ENCODE data around the gene MRPL37. TPM values are rescaled to one million over a fixed set of nuclear protein-coding genes. Genes with fewer than 3 reads are reported as not detected.

MRPL37 gene
- total RNA-seq, 1 experiment from 2014 or later, result 138 TPM

- POLR2A ChIA-PET, result no interaction called here
- DNase-seq (ENCODE audit: low read depth, low spot score) (no peak), ATAC-seq (no peak)
- H3K36me3 ChIP-seq (ENCODE audit: control insufficient read depth, insufficient read depth, low read length), result no peaks in the 10 kb centered on the region
- H3K27me3 ChIP-seq (ENCODE audit: control insufficient read depth, insufficient read depth, low read length), result no peaks in the 10 kb centered on the region
- CTCF ChIA-PET, result no interaction called here
- in situ Hi-C loops (cut with HindIII; ENCODE audit: low pct_unique_long_range_greater_than_20kb, low sequenced_read_pairs) (no loop called here), intact Hi-C loops (cut with micrococcal nuclease; ENCODE audit: unreplicated experiment) (no loop called here)
- H3K27ac ChIP-seq (ENCODE audit: low read length), result no peak overlapping the region
- no peaks in the 10 kb centered on the region for H3K9me3 ChIP-seq (ENCODE audit: control insufficient read depth, insufficient read depth, low read depth, low read length)
- TF ChIP-seq REST (IDR thresholded peaks at IDR 0.05; ENCODE audit: insufficient read depth in 1 of 2, low read depth in 2 of 2, low read length in 1 of 2), result no peak
- no peak for TF ChIP-seq CTCF (IDR thresholded peaks at IDR 0.05)
- TF ChIP-seq SIN3A (IDR thresholded peaks at IDR 0.05; ENCODE audit: borderline replicate concordance, insufficient read depth, low read depth, low read length), result no peak
- no peak for TF ChIP-seq TCF7L2 (IDR thresholded peaks at IDR 0.05; ENCODE audit: low read depth, low read length)
- no peak for TF ChIP-seq POLR2AphosphoS5 (IDR thresholded peaks at IDR 0.05; ENCODE audit: low read depth, low read length)
- no peak overlapping the region for H3K4me3 ChIP-seq (ENCODE audit: low read depth in 2 of 2, low read length in 2 of 2)
- H3K4me1 ChIP-seq (ENCODE audit: control insufficient read depth, insufficient read depth, low read length), result no peaks in the 10 kb centered on the region
- BruUV-seq (replicated peaks), result no TSS peak
Measured at GRCh38 chr1:54156201-54156600, 43.8 kb upstream of the MRPL37 start.

GRCh38 chr1:54156986-54157385 is 43.0 kb upstream of the MRPL37 start:
- ATAC-seq, result no peak
- in situ Hi-C loops (cut with HindIII; ENCODE audit: low pct_unique_long_range_greater_than_20kb, low sequenced_read_pairs) (no loop called here), intact Hi-C loops (cut with micrococcal nuclease; ENCODE audit: unreplicated experiment) (no loop called here)
- ChIA-PET CTCF (no interaction called here), POLR2A (no interaction called here)
- no peaks in the 10 kb centered on the region for H3K4me1 ChIP-seq (ENCODE audit: control insufficient read depth, insufficient read depth, low read length)
- no peaks in the 10 kb centered on the region for H3K9me3 ChIP-seq (ENCODE audit: control insufficient read depth, insufficient read depth, low read depth, low read length)
- H3K27me3 ChIP-seq (ENCODE audit: control insufficient read depth, insufficient read depth, low read length), result no peaks in the 10 kb centered on the region
- no peak overlapping the region for H3K27ac ChIP-seq (ENCODE audit: low read length)
- DNase-seq (ENCODE audit: low read depth, low spot score), result no peak
- H3K36me3 ChIP-seq (ENCODE audit: control insufficient read depth, insufficient read depth, low read length), result no peaks in the 10 kb centered on the region
- no peak overlapping the region for H3K4me3 ChIP-seq (ENCODE audit: low read depth in 2 of 2, low read length in 2 of 2)
- no TSS peak for BruUV-seq (replicated peaks)
- TF ChIP-seq TCF7L2 (IDR thresholded peaks at IDR 0.05; ENCODE audit: low read depth, low read length), result no peak
- TF ChIP-seq REST (IDR thresholded peaks at IDR 0.05; ENCODE audit: insufficient read depth in 1 of 2, low read depth in 2 of 2, low read length in 1 of 2), result no peak
- no peak for TF ChIP-seq POLR2AphosphoS5 (IDR thresholded peaks at IDR 0.05; ENCODE audit: low read depth, low read length)

All from Panc1 (cell line).